RWPE1 (cell line): Measurements from ENCODE around the gene SOX11.

Source experiments
- CTCF ChIA-PET: fragments of 350-600 bp; sonication (Branson Sonifier 250); formaldehyde crosslinking; extraction: SDS; loops from one replicate; lab custom pipeline; 2021; lab: Yijun Ruan, JAX
- POLR2A ChIA-PET: fragments of 400-600 bp; formaldehyde crosslinking; extraction: SDS; loops from one replicate; lab custom pipeline; 2020; ENCODE audit warnings: antibody characterized with exemption; ENCODE audit not compliant: low non-redundant PET; lab: Yijun Ruan, JAX
- DNase-seq: peaks from one replicate; pipeline ENCODE4 v3.0.0; 2012; ENCODE audit warnings: low spot score
- H3K27ac ChIP-seq: fragments of 450-650 bp; 2 replicates; pipeline ENCODE4 v1.5.1; 2017
- CTCF ChIP-seq: fragments of 450-650 bp; conservative IDR thresholded peaks from 2 replicates; pipeline ENCODE4 v1.5.1; 2017; ENCODE audit warnings: low read depth, mild to moderate bottlenecking

Gene SOX11

DNA sequence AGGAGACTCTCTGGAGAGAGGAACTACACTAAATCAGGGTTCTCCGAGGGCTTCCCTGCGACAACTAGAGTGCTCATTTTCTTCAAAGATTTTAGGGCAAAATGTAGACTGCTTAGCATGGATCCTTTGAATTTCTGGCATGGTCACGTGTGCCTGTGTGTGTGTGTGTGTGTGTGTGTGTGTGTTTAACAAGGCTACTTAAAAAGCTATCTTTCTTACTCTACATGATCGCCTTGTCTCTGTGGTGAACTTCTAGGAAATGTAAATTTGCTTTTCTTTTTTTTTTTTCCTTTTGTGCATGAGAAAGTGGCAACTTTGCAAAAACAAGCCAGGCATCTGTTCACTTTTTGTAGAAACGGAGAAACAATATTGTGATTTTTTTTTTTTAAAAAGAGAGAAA is 43.9 kb downstream of the SOX11 start:
- no peak for DNase-seq
- ChIA-PET POLR2A (no interaction called here), CTCF (interaction anchor here (0.6 kb wide), 1 partner anchor 1912 kb away, joined by 5 read pairs; no protein-coding TSS in a partner anchor)
- no peak overlapping the region for H3K27ac ChIP-seq
- no peak for TF ChIP-seq CTCF

DNA sequence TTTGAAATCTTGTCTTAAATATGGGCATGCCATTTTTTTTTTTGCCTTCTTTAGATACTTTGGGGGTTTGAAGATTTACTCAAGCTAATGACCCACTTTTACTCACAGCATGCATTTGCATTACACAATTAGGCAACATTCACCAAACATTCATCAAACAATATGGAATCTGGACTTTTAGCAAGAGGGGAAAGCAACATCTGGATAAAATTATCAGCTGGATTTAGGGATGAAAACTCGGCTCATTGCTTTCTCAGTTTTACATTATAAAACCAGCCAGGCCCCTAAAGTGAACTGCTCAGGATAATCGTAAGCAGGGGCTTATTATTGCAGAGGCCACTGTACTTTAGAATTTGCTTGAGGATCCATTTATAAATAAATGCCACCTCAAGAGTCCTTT is 44.7 kb downstream of the SOX11 start:
- ChIA-PET POLR2A (no interaction called here), CTCF (no interaction called here)
- H3K27ac ChIP-seq: no peak overlapping the region
- no peak for TF ChIP-seq CTCF
- no peak for DNase-seq

GRCh38 chr2:5740053-5740452 is 47.9 kb downstream of the SOX11 start:
- CTCF ChIA-PET: no interaction called here
- DNase-seq: no peak
- no peak for TF ChIP-seq CTCF
- POLR2A ChIA-PET: no interaction called here
- no peak overlapping the region for H3K27ac ChIP-seq

DNA sequence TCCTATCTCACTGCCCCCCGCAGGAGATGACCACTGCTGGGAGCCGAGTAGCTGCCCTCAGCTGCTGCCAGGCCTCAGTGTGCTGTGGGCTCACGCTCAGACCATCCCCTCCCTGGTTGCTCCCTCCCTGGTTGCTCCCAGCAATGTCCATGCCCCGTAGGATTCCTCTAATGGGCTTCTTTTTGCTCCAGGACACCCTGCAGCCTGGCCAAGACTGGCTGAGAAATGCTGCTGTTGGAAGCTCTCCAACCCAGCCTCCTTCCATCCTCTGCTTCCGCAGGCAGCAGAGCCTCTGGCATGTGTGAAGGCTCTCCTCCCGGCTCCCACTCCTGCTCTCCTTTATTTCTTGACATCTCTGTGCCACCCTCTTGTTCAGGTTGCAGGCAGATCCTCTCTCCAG is 48.6 kb downstream of the SOX11 start:
- ChIA-PET CTCF (no interaction called here), POLR2A (no interaction called here)
- no peak for TF ChIP-seq CTCF

GRCh38 chr2:5741242-5741641 is 49.1 kb downstream of the SOX11 start:
- ChIA-PET CTCF (no interaction called here), POLR2A (no interaction called here)
- TF ChIP-seq CTCF: no peak
- no peak overlapping the region for H3K27ac ChIP-seq
- DNase-seq: no peak

More for the DNA sequence above, 48.6 kb downstream of the SOX11 start:
- no peak for DNase-seq
- H3K27ac ChIP-seq: no peak overlapping the region

GRCh38 chr2:5742126-5742525 is 49.9 kb downstream of the SOX11 start:
- TF ChIP-seq CTCF: no peak
- no peak overlapping the region for H3K27ac ChIP-seq
- POLR2A ChIA-PET: no interaction called here
- CTCF ChIA-PET: no interaction called here
- DNase-seq: no peak

GRCh38 chr2:5748391-5748790 is 56.2 kb downstream of the SOX11 start:
- no peak for TF ChIP-seq CTCF
- POLR2A ChIA-PET: no interaction called here
- no peak overlapping the region for H3K27ac ChIP-seq
- DNase-seq: no peak
- CTCF ChIA-PET: no interaction called here
